OCI-LY3 (cell line): ENCODE measurements around the gene XYLT2.

Experiments used
- CTCF ChIP-seq: fragments of 200-600, 300-600 bp; sonication (generic); IDR thresholded peaks from 2 replicates; pipeline ENCODE4 v1.5.1; 2014; ENCODE audit warnings: antibody characterized with exemption, low read length, low read depth
- EZH2phosphoT487 ChIP-seq: fragments of 200-600 bp; shearing (Covaris generic); IDR thresholded peaks from 2 replicates; pipeline ENCODE4 v1.6.1; 2018; ENCODE audit warnings: antibody characterized with exemption, mixed run types, low read depth

DNA sequence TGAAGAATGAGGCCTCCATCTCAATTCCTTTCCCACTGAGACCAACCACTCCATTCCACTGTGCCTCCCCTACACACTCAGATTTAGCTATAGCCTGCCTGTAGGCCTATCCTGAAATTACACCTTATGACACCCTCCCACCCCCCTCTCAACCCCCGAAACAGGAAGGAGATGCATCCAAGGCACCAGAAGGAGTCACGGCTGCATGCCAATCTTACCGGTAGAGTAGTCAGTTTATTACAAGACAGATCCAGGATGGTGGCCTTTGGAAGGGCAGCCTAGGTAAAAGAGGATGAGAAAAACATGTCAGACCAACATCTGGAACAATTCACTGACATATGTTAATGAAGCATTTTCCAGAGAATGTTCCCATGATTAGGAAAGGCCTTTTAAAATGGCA lies 48.8 kb downstream of the XYLT2 start:
- TF ChIP-seq CTCF (no peak), EZH2phosphoT487 (no peak)
